ENCODE results near the gene SASH1. TPM values are rescaled to one million over a fixed set of nuclear protein-coding genes. Genes with fewer than 3 reads are reported as not detected.

SASH1 gene
- total RNA-seq, 1 experiment from 2014 or later = 9.8 TPM

DNA sequence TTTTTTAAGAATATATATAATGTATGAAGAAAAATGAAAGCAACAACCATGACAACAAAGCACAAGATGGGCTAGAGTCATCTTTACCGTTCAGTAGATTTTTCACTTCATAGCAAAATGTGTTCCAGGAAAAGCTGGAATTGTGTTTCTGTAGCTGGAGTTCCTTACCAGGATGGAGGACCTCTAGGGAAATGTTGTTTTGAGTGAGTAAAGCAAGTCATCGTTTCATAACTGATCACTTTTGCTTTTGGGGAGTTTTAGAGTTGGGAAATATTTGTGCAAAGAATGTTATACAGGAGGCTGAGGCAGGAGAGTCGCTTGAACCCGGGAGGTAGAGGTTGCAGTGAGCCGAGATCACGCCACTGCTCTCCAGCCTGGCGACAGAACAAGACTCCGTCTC lies 151.6 kb downstream of the SASH1 start:
- DNase-seq (no peak), ATAC-seq (no peak)
- Histone ChIP-seq H3K9me2 (replicated peaks; ENCODE audit: low read length) (no peaks in the 10 kb centered on the region), H3K27ac (ENCODE audit: low read length) (no peak overlapping the region), H3K27me3 (ENCODE audit: low read length) (no peaks in the 10 kb centered on the region), H3K4me3 (ENCODE audit: low read length) (no peak overlapping the region), H3K4me1 (ENCODE audit: insufficient read depth, low read length) (no peaks in the 10 kb centered on the region), H3F3A (ENCODE audit: low read length, unreplicated experiment) (no peaks in the 10 kb centered on the region), H3K9me3 (ENCODE audit: low read length) (no peaks in the 10 kb centered on the region), H3K4me2 (ENCODE audit: low read length) (no peak overlapping the region), H3K36me3 (ENCODE audit: low read depth, low read length) (no peaks in the 10 kb centered on the region), H3K79me2 (ENCODE audit: low read length) (no peaks in the 10 kb centered on the region), H3K9ac (ENCODE audit: low read length) (no peak overlapping the region), H4K20me1 (ENCODE audit: low read length) (no peaks in the 10 kb centered on the region), H2AFZ (ENCODE audit: low read length) (no peak overlapping the region)
- TF ChIP-seq CTCF (conservative IDR thresholded peaks at IDR 0.05; ENCODE audit: low read depth, low read length) (no peak), EZH2phosphoT487 (IDR thresholded peaks at IDR 0.05; ENCODE audit: borderline replicate concordance, low read length) (no peak), EZH2 (IDR thresholded peaks at IDR 0.05; ENCODE audit: low read length, unreplicated experiment) (no peak)
- no TSS peak for BruUV-seq (replicated peaks)
- intact Hi-C loops (cut with micrococcal nuclease) = no loop called here
- POLR2A ChIA-PET (ENCODE audit: unreplicated experiment) = no interaction called here
- CTCF ChIA-PET = interaction anchor here (0.6 kb wide), 1 partner anchor 1341 kb away, joined by 3 read pairs; no protein-coding TSS in a partner anchor

DNA sequence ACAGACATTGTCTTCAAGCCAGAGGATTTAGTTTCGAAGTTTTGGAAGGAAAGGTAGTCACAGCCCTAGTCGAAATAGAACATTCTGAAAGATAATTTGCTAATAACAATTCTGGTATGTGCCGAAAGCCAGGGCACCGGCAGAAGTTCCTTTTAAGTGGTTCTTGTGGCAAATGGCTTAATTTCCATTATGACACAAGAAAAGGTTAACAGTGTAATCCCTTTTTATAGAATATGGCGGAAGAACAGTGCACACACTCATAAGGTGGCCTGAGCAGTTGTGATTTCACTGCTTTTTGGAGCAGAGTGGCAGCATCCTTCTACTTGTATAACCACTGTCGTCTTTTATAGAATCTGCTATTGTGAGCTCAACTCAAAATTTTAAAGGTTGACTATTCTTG lies 152.4 kb downstream of the SASH1 start:
- intact Hi-C loops (cut with micrococcal nuclease) = no loop called here
- H3K27me3 ChIP-seq (ENCODE audit: low read length) = no peaks in the 10 kb centered on the region
- H3K9me3 ChIP-seq (ENCODE audit: low read length) = no peaks in the 10 kb centered on the region
- DNase-seq = no peak
- H4K20me1 ChIP-seq (ENCODE audit: low read length) = no peaks in the 10 kb centered on the region
- no peaks in the 10 kb centered on the region for H3F3A ChIP-seq (ENCODE audit: low read length, unreplicated experiment)
- no peak overlapping the region for H3K4me3 ChIP-seq (ENCODE audit: low read length)
- H3K9me2 ChIP-seq (replicated peaks; ENCODE audit: low read length) = no peaks in the 10 kb centered on the region
- TF ChIP-seq CTCF (conservative IDR thresholded peaks at IDR 0.05; ENCODE audit: low read depth, low read length) (no peak), EZH2phosphoT487 (IDR thresholded peaks at IDR 0.05; ENCODE audit: borderline replicate concordance, low read length) (no peak), EZH2 (IDR thresholded peaks at IDR 0.05; ENCODE audit: low read length, unreplicated experiment) (no peak)
- H3K27ac ChIP-seq (ENCODE audit: low read length) = no peak overlapping the region
- H3K36me3 ChIP-seq (ENCODE audit: low read depth, low read length) = no peaks in the 10 kb centered on the region
- no peak overlapping the region for H3K9ac ChIP-seq (ENCODE audit: low read length)
- POLR2A ChIA-PET (ENCODE audit: unreplicated experiment) = no interaction called here
- ATAC-seq = no peak
- no peaks in the 10 kb centered on the region for H3K4me1 ChIP-seq (ENCODE audit: insufficient read depth, low read length)
- H3K4me2 ChIP-seq (ENCODE audit: low read length) = no peak overlapping the region
- no TSS peak for BruUV-seq (replicated peaks)
- no peak overlapping the region for H2AFZ ChIP-seq (ENCODE audit: low read length)
- H3K79me2 ChIP-seq (ENCODE audit: low read length) = no peaks in the 10 kb centered on the region
- CTCF ChIA-PET = no interaction called here

DNA sequence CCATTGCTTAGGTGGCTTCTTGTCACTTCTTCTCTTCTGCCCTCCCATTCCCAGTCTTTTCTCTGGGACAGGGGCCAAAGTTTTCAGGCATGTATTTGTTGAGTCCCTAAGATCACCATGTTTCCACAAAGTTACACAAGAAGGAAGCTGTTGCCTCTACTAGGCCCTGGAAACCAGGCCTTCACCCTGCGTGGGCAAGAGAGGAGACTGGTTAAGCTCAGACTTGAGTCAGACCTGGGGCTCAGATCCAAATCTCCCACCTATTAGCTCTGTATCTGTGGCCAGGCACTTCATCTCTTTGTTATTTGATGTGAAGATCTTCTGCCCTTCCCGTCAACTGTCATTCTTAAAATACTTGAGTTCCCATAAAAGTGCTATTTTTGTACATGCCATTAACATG lies 154.6 kb downstream of the SASH1 start:
- no TSS peak for BruUV-seq (replicated peaks)

More for the DNA sequence above, 154.6 kb downstream of the SASH1 start:
- TF ChIP-seq EZH2 (IDR thresholded peaks at IDR 0.05; ENCODE audit: low read length, unreplicated experiment) (no peak), EZH2phosphoT487 (IDR thresholded peaks at IDR 0.05; ENCODE audit: borderline replicate concordance, low read length) (no peak), CTCF (conservative IDR thresholded peaks at IDR 0.05; ENCODE audit: low read depth, low read length) (no peak)
- H3K9me3 ChIP-seq (ENCODE audit: low read length) = no peaks in the 10 kb centered on the region
- H3K4me2 ChIP-seq (ENCODE audit: low read length) = no peak overlapping the region
- H2AFZ ChIP-seq (ENCODE audit: low read length) = no peak overlapping the region
- no peaks in the 10 kb centered on the region for H3F3A ChIP-seq (ENCODE audit: low read length, unreplicated experiment)
- H4K20me1 ChIP-seq (ENCODE audit: low read length) = no peaks in the 10 kb centered on the region
- DNase-seq (no peak), ATAC-seq (no peak)
- CTCF ChIA-PET = no interaction called here
- no peak overlapping the region for H3K4me3 ChIP-seq (ENCODE audit: low read length)
- no peaks in the 10 kb centered on the region for H3K9me2 ChIP-seq (replicated peaks; ENCODE audit: low read length)
- no peaks in the 10 kb centered on the region for H3K27me3 ChIP-seq (ENCODE audit: low read length)
- H3K79me2 ChIP-seq (ENCODE audit: low read length) = no peaks in the 10 kb centered on the region
- H3K9ac ChIP-seq (ENCODE audit: low read length) = no peak overlapping the region
- POLR2A ChIA-PET (ENCODE audit: unreplicated experiment) = no interaction called here
- intact Hi-C loops (cut with micrococcal nuclease) = no loop called here
- no peaks in the 10 kb centered on the region for H3K36me3 ChIP-seq (ENCODE audit: low read depth, low read length)
- no peak overlapping the region for H3K27ac ChIP-seq (ENCODE audit: low read length)
- H3K4me1 ChIP-seq (ENCODE audit: insufficient read depth, low read length) = peaks cover 11% of the 10 kb centered on the region

All from PC-3 (cell line).